Bronchial epithelial cell (primary cell): ENCODE measurements around the gene PDE4C. TPM values are rescaled to one million over a fixed set of nuclear protein-coding genes. Genes with fewer than 3 reads are reported as not detected.
A peak's percentile ranks its signal among the peaks of the same experiment; 100 is the strongest.

Experiments used
- DNase-seq: peaks from one replicate; pipeline ENCODE4 v3.0.0-alpha.2; 2010; ENCODE audit warnings: low read depth
- FAIRE-seq: peaks from 2 replicates; lab custom pipeline; 2011; peaks lifted over from hg19 to GRCh38; lab: Jason Lieb, UNC
- H3K27me3 ChIP-seq: 2 replicates; pipeline ENCODE4 v1.5.1; 2011; ENCODE audit warnings: low read length; ENCODE audit not compliant: control insufficient read depth, insufficient read depth
- H3K36me3 ChIP-seq: 2 replicates; pipeline ENCODE4 v1.5.1; 2011; ENCODE audit warnings: low read length; ENCODE audit not compliant: control insufficient read depth, insufficient read depth
- H3K4me3 ChIP-seq: 2 replicates; pipeline ENCODE4 v1.5.1; 2011; ENCODE audit warnings: mild to moderate bottlenecking, low read depth, low read length, control low read depth
- CTCF ChIP-seq: IDR thresholded peaks from 2 replicates; pipeline ENCODE4 v1.5.1; 2011; ENCODE audit warnings: mild to moderate bottlenecking, moderate library complexity, low read length, control low read depth, inconsistent platforms; ENCODE audit not compliant: insufficient read depth, severe bottlenecking
- total RNA-seq: library from RNA; depleted of rRNA; stranded (reverse); fragments of >200 nt; gene quantifications from 2 replicates; pipeline ENCODE4 v1.2.1, GENCODE V29; 2014

Gene PDE4C
- total RNA-seq, 1 donor from 2014 or later, result 0.26 TPM

- H3K4me3 ChIP-seq, result no peak overlapping the region
- TF ChIP-seq CTCF, result no peak
- H3K36me3 ChIP-seq, result no peaks in the 10 kb centered on the region
- H3K27me3 ChIP-seq, result peaks cover 3% of the 10 kb centered on the region
- FAIRE-seq (no peak), DNase-seq (peak; percentile 15)
These were observed 7.1 kb upstream of the PDE4C start for GRCh38 chr19:18233224-18233825.

- TF ChIP-seq CTCF, result no peak
- DNase-seq, result no peak
- FAIRE-seq, result no peak
- Histone ChIP-seq H3K4me3 (no peak overlapping the region), H3K36me3 (no peaks in the 10 kb centered on the region), H3K27me3 (peaks cover 3% of the 10 kb centered on the region)
These were observed 6.4 kb upstream of the PDE4C start for GRCh38 chr19:18232540-18233223.

GRCh38 chr19:18231775-18232174 is 5.5 kb upstream of the PDE4C start:
- TF ChIP-seq CTCF, result no peak
- FAIRE-seq (no peak), DNase-seq (no peak)
- Histone ChIP-seq H3K4me3 (no peak overlapping the region), H3K27me3 (peaks cover 5% of the 10 kb centered on the region), H3K36me3 (no peaks in the 10 kb centered on the region)

- Histone ChIP-seq H3K27me3 (peaks cover 5% of the 10 kb centered on the region), H3K4me3 (no peak overlapping the region), H3K36me3 (no peaks in the 10 kb centered on the region)
- no peak for DNase-seq
- no peak for FAIRE-seq
- no peak for TF ChIP-seq CTCF
These were observed 4.9 kb upstream of the PDE4C start for GRCh38 chr19:18230941-18231734.

GRCh38 chr19:18229915-18230314 is 3.7 kb upstream of the PDE4C start:
- no peak for DNase-seq
- no peak overlapping the region for H3K4me3 ChIP-seq
- peaks cover 13% of the 10 kb centered on the region for H3K27me3 ChIP-seq
- H3K36me3 ChIP-seq, result no peaks in the 10 kb centered on the region
- TF ChIP-seq CTCF, result no peak
- no peak for FAIRE-seq
